GM10847 (cell line): Measurements from ENCODE around the gene ZNF74.

ENCODE experiments used
- POLR2A ChIP-seq: IDR thresholded peaks from 2 replicates; pipeline ENCODE4 v1.6.1; 2011; ENCODE audit not compliant: insufficient read length; ENCODE audit errors: extremely low read depth

Gene ZNF74

DNA sequence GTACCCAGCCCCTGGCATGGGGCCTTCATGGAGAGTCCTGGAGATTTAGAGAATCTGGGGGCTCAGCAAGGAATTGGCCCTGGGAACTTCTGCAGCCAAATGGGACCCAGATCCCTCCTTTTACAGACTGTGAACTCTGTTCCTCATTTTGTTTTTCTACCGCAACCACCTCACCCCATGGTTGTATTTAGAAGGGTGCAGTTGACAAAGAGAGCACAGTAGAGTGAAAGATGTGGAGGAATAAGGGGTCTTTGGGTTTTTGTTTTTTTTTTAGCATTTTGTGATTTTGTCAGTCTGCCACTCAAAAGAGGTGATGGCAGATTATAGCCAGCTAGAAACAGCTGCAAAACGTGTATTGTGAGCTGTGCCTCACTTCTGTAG lies 1.9 kb downstream of the ZNF74 start:
- TF ChIP-seq POLR2A = no peak

DNA sequence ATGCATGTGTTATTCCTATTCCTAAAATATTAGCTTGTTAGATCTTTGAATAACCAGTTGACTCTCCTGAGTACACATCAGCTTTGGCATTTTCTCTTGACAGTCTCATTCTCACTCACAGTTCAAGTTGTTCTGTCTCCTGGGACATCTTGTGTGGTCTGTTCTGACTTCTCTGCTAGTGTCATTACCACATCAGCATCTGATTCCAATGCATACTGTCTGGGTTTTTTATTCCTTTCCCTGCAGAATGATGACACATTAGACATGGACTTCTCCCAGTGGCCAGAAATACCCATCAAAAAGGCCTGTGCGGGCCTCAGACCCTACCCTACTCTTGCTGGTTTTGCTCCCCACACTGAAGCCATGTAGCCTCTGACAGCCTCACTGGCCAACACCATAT lies 2.7 kb downstream of the ZNF74 start:
- no peak for TF ChIP-seq POLR2A

DNA sequence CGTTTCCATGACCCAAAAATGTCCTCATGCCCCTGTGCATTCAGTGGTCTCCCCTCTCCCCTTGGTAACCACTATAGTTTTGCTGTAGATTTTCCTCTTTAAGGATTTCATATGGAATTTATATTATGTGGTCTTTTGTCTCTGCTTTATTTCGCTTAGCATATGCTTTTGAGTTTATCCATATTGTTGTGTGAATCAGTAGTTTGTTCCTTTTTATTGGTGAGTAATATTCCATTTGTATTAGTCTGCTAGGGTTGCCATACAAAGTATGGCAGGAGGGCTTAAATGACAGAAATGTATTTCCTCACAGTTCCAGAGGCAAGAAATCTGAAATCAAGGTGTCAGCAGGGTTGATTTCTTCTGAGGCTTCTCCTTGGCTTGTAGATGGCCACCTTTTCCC lies 3.5 kb downstream of the ZNF74 start:
- TF ChIP-seq POLR2A = no peak

DNA sequence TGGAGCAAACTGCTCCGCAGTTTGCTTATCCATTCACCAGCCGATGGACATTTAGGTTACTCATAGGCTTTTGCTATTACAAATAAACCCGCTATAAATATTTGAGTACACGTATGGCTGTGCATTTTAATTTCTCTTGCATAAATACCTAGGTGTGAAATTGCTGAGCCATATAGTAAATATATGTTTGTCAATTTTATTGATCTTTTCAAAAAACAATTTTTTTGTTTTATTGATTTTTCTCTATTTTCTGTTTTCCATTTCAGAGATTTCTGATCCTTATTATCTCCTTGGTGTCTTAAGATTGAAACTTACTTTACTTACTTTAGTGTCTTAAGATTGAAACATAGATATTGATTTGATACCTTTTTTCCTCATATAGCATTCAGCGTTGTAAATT lies 4.5 kb downstream of the ZNF74 start:
- no peak for TF ChIP-seq POLR2A

DNA sequence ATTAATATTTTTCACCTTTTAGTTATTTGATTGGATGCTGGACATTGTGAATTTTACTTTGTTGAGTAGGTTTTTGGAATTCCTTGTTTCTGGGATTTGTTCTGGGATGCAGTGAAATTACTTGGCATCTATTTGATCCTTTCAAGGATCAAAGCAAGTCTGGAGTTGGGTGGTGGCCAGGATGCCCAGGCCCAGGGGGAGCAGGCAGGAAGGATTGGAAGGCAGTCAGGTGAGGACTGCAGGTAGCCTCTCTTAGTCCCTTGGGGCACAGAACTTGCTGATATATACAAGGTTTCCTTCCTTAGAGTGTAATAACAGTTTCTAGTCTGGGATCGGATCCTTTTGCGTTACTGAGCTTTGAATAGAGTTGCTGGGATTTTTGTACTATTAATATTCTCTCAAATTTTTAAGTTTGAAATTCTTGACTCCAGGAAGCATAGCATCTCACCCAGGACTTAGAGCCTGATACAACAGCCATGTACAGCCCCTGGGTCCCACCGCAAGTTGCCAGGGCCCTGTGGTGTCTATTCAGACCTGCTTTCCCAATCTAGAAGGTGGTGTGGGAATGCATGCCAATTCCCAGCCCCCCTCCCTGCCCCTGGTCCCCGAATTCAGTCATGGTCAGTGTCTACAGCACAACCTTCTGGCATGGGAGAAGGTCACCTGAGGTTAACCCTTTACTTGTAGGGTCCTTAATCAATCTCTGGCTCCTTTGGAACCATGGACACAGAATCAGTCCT lies 6.1 kb downstream of the ZNF74 start:
- no peak for TF ChIP-seq POLR2A

DNA sequence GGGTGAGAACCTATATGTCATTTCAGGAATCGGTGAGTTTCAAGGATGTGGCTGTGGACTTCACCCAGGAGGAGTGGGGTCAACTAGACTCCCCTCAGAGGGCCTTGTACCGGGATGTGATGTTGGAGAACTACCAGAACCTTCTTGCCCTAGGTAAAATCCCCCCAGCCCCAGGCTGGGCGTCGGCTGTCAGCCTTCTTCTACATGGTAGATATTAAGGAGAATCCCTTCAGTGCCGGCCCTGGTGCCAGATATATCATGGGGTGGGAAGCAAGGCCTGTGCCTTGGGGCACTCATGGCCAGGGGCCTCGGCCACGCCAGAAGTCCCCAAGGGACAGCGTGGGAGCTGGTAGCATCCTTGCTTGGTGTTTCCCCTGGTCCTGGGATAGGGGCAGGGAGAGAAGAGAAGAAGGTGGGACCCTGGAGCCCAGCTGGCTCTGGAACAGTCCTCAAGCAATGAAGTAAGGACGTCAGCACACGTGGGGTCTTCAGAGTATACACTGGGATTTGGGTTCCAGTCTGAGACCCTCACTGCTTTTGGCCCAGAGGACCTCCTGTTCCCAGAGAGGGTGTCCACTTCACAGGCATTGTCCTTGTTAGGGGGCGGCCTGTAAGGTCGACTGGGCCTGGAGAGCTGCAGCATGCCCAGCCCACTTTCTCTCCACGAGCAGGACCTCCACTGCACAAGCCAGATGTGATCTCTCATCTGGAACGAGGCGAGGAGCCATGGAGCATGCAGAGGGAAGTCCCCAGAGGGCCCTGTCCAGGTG lies 6.8 kb downstream of the ZNF74 start:
- no peak for TF ChIP-seq POLR2A

DNA sequence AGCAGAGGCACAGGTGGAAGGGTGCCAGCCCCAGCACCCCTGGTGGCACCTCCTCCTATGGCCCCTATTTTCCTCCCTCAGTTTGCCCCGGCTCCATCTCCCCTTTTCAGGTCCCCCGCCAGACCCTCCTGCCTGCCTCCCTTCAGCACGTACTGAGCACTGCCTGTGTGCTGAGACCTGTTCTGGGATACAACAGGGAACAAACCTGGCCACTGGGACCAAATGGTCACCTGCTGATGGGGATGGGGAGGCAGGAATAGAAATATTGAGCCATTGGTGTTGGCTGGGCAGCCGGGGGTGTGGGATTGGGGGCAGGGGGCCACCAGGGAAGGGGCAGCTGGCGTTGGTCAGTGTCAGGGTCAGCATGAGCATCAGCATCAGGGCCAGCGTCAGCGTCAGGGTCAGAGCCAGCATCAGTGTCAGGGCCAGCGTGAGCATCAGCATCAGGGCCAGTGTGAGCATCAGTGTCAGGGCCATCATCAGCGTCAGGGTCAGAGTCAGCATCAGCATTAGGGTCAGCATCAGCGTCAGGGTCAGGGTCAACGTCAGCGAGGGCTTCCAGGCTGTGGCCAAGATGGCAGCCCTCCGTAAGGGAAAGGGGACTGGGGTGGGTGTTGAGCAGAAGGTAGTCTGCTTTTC lies 7.5 kb downstream of the ZNF74 start:
- TF ChIP-seq POLR2A = no peak

DNA sequence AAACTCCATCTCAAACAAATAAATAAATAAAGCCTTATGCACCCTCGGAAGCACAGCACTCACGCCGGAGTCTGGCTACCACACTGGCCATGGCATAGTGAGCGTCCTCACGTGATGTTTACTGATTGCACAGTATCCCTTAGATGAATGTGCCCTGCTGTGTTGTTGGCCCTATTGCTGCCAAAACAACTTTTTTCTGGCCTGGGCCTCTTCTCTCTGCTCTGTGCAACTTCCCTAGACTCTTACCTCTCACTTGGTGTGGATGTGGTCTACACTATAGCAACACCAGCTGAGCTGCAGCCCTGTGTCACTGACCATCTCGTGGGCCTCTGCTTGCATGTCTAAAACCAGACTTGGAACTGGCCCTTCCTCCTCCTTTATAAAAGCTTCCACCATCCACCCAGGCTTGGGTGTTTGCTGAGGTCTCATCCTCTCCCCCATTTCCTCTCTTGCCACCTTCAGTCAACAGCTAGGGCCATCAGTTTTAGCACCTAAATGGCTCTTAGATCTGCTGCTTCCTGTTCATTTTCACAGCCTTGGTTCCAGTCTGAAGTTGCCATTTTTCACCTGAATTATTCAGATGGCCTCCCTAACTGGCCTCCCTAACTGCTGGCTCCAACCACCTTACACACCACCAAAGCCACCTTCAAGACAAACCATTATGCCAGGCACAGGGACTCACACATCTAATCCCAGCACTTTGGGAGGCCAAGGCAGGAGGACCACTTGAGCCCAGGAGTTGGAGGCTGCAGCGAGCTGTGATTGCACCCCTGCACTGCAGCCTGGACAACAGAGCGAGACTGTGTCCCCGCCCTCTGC lies 9.2 kb downstream of the ZNF74 start:
- TF ChIP-seq POLR2A = no peak

DNA sequence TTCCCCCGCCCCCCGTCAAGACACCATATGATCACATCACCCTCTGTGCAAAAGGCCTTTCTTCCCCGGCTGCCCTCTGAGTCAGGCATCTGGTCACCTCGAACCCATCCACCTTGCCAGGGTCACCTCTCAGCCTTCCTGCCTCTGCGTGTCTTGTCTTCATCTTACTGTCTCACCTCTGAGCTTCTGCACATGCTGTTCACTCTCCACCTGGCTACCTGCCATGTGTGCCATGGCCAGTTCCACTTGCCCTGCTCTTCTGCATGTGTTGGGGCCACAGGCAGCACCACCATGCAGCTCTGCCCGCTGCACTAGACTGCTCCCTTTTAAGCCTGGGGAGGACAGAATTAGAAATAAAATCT lies 9.8 kb downstream of the ZNF74 start:
- no peak for TF ChIP-seq POLR2A

DNA sequence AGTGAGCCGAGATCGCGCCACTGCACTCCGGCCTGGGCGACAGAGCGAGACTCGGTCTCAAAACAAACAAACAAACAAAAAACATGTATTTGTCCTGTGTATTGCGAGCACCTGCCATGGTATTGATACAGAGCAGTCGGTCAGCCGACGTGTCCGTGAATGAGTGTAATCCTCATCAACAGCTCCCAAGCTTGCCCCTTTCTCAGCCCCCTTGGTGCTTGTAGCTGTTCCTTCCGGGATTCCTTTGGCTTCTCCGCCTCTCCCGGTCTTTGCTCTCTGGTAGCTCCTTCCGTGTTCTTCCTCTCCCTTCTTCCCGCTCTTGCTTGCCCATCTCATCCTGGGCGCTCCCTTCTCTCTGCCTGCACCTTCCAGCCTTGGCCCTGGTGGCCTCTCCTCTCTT lies 10.9 kb downstream of the ZNF74 start:
- no peak for TF ChIP-seq POLR2A

DNA sequence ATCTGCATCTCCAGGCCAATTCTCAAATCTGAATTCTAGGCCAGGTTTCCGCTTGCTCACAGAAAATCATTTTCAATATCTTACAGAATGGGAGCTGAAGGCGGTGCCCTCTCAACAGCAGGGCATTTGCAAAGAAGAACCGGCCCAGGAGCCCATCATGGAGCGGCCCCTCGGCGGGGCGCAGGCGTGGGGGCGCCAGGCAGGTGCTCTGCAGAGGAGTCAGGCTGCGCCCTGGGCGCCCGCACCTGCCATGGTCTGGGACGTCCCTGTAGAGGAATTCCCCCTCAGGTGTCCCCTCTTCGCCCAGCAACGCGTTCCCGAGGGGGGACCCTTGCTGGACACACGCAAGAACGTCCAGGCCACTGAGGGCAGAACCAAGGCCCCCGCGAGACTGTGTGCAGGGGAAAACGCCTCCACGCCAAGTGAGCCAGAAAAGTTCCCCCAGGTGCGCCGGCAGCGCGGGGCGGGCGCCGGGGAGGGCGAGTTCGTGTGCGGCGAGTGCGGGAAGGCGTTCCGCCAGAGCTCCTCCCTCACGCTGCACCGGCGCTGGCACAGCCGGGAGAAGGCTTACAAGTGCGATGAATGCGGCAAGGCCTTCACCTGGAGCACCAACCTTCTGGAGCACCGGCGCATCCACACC lies 11.5 kb downstream of the ZNF74 start:
- TF ChIP-seq POLR2A = no peak

DNA sequence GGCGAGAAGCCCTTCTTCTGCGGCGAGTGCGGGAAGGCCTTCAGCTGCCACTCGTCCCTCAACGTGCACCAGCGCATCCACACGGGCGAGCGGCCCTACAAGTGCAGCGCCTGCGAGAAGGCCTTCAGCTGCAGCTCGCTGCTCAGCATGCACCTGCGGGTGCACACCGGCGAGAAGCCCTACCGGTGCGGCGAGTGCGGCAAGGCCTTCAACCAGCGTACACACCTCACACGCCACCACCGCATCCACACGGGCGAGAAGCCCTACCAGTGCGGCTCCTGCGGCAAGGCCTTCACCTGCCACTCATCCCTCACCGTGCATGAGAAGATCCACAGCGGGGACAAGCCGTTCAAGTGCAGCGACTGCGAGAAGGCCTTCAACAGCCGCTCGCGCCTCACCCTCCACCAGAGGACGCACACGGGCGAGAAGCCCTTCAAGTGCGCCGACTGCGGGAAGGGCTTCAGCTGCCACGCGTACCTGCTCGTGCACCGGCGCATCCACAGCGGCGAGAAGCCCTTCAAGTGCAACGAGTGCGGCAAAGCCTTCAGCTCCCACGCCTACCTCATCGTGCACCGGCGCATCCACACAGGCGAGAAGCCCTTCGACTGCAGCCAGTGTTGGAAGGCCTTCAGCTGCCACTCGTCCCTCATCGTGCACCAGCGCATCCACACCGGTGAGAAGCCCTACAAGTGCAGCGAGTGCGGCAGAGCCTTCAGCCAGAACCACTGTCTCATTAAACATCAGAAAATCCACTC lies 12.2 kb downstream of the ZNF74 start:
- no peak for TF ChIP-seq POLR2A

DNA sequence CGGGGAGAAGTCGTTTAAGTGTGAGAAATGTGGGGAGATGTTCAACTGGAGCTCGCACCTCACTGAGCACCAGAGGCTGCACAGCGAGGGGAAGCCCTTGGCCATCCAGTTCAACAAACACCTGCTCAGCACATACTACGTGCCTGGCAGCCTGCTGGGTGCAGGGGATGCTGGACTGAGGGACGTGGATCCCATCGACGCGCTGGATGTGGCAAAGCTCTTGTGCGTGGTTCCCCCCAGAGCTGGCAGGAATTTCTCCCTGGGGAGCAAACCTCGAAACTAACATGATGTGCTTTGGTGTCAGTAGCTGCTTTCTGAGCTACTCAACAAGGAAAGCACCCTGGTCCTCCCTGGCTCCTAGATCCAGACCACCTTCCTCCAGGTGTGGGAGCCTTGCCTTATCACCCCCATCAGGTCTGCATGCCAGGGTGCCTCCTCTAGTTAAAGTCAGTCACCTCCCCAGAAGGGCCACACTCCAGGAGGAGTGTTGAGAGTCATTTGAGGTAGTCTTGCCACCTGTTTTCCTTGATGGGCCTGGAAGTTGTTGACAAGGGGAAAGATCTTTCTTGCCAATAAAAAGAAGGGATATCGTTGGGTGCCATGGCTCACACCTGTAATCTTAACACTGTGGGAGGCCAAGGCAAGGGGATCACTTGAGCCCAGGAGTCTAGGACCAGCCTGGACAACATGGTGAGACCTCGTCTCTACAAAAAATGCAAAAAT lies 12.9 kb downstream of the ZNF74 start:
- no peak for TF ChIP-seq POLR2A

DNA sequence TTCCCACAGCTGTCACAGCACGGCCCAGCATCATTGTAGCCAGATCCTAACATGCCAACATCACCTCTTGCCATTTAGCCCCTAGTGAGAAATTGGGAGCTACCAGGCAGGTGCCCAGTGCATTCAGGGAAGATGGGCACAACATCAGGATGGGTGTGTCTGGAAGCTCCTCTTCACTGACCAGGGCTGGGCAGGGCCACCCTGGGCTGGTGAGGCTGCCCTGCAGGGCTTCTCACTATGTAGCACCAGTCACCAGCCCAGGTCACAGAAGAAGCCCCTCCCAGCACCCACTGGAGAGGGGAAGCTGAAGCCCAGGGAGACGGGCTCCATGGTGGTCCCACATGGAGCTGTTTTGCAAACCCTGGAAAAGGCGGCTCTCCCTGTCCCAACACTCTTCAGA lies 13.9 kb downstream of the ZNF74 start:
- no peak for TF ChIP-seq POLR2A
